Measurements from ENCODE around the gene DPM2.
A peak's percentile ranks its signal among the peaks of the same experiment; 100 is the strongest.

DPM2 gene

GRCh38 chr9:127937388-127938297, at the start of gene DPM2:
Gene DPM2 (minus strand): TSS chr9:127937854. CDS start chr9:127937820, 34 bp downstream.
- DNase-seq: peak; percentile 91

- DNase-seq: no peak
Measured at GRCh38 chr9:127987103-127987614, 49.5 kb upstream of the DPM2 start.

DNA sequence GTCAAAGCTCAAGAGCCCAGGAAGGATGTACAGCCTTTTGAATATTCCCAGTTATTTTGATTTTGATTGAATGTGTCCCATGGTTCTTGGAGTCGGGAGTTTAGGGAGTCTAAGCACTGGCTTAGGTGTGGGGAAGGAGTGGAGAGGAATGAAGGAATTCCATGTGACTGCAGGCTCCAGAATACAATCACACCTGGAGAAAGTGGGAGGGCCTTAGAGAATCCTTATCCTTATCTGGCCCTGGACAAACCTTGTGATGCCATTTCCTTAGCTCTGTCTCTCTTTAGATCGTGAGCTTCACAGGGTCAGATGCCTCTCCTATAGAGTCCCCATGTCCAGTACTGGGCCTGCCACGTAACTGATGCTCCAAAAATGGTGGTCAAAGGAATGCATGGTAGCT, 47.4 kb upstream of the DPM2 start:
- no peak for DNase-seq

- DNase-seq: peak; percentile 46
Measured at GRCh38 chr9:127983847-127984289, 46.2 kb upstream of the DPM2 start.

DNA sequence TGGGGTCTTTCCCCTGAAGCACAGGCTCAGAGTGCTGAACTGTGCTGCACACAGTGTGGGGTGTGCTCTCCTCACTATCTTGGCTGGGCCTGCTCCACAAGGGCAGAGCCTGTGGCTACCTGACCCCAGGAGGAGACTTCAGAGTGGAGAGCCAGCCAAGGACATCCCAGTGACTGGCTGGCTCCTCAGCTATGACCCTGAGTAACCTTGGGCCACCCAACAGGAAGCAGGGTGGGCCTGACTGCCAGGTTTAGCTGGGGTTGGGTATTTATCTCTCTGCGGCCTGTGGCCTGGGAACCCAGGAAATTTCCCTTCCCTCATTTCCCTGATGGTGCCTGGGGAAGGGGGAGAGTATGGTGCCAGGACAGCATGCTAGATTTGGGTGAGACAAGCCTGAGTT, 45.3 kb upstream of the DPM2 start:
- no peak for DNase-seq

DNA sequence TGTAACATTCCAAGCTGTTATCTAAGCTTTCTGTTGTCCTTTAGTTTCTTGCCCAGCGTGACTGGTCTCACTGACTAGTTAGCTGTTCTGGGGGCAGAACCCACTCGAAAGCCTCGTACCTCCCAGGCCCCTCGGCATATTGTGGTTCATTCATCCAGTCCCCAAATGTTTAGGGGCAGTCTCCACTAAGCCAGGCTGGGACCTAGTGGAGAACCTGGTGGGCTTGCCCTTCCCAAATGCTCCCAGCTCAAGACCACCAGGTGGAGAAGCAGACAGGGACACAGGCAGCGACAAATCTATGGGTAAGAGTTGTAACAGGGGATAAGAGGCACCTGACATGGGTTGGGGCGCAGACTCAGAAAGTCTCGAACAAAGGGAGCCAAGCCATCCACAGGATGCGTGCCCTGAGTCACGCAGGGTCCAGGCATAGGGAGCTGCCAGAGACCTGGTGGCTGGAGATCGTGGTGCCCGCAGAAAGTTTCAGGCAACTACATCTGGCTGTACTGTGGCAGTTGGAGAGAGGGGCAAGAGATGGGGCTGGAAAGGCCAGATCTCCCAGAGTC, 44.0 kb upstream of the DPM2 start:
- DNase-seq: no peak

GRCh38 chr9:127980706-127981558, 43.3 kb upstream of the DPM2 start, which contains the start of gene EEIG1:
Gene EEIG1 (minus strand): TSS chr9:127980989. CDS start chr9:127980137, 852 bp downstream.
- peak; percentile 98 for DNase-seq

GRCh38 chr9:127980060-127980705, 42.5 kb upstream of the DPM2 start:
- peak; percentile 89 for DNase-seq

DNA sequence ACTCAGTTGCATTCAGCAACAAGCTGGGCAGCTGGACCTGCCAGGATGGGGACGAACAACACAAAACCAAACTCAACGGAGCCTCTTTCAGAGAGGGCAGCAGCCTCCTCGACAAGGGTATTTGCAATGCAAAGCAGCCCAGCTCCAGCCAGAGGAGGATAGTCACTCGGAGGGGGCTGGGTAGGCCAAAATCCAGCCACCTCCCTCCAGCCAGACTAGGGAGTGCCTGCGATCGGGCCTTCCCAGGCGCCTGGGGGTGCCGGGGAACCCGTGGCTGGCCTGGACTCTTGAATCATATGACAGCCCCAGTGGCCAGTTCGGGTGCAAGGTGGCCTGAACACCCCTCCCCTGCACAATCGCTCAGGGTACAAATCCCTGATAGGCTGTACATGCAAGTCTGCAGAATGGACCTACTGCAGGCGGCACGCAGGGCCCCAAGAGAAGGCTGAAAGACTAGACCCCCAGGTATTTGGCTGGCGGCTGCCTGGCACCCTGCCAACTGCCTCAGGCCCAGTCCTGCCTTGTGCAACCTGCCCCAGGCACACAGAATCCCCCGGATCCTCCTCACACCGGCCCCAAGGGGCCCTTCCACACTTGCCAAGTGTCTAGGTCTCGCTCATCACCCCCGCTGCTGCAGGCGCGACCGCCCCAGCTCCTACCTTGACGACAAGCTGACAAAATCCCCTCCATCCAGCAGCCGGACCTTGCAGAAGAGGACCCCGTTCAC, 41.8 kb upstream of the DPM2 start:
- DNase-seq: peak; percentile 75

DNA sequence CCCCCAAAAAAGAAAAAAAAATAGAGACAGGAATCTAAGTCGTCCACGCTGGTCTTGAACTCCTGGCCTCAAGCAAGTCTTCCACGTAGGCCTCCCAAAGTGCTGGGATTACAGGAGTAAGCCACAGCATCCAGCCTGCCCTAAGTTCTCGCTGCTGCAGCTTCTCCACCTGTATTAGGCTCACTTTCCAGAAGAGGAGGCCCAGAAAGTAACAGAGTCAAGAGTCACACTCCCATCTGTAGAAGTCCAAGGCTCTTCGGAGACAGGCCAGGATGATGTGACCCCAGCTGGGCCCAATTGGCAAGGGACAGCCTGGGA, 41.3 kb upstream of the DPM2 start:
- no peak for DNase-seq

DNA sequence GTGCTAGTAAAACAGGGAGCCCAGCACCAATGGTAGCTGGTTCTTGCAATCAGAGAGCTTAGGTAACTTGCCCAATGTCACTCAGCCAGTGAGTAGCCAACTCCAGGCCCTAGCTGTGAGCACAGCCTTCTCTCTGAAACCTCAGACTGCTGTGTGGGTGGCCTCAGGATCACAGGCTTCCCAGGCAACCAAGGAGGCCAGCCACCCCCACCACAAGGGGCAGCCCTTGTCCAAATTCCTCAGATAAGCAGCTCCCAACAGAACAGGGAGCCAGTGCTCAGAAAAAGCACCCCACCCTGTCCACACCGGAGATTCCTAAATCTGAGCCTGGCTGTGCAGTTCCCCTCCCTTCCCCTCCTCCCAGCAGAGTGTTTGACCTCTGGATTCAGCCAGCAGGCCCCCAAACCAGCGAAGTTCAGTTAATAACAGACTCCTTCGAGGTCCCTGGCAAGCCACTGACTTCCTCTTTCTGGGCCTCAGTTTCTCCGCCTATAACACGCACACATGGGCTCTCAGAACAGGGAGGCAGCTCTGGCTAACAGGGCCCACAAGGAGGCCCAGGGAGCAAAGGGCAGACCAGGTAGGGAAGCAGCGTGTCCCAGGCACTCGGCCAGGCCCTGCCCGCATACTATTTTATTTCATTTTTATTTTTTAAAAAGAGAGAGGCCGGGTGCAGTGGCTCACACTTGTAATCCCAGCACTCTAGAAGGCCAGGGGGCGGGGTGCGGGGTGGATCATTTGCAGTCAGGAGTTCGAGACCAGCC, 40.4 kb upstream of the DPM2 start:
- no peak for DNase-seq

DNA sequence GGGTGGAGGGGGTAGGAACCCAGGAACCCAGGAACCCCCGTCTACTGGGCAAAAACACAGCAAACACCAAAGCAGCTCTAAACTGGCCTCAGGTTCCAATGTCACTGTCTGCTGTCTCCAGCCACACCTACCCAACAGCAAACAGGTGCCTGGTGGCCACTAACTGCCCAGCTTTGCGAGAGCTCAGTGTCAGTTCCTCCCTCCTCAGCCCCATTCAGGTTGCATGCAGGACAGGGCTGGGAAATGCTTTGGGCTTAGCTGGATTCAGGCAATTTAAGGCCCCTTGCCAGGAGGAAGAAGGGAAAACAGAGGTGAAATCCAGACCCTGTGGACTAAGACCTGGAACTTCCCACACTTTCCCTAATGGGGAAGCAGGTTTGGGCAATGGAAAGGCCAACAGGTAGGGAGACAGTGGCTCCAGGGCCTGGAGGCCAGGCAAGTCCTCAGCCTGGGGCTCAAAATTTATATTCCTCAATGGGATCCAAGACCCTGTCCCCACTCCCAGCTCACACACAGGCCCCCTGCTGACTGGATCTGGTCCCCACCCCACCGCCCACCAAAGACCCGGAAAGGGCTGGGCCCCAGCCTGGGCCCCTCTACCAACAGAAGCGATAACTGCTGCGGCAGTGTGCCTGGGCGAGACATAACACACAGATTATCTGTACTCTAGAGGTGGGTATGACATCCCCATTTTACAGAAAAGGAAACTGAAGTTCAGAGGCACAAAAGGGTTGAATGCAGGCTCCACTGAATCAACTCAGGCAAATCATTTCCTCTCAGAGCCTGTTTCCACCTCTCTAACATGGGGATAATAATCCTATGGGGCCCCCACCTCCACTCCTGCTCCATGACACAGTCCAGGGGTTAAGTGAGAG, 39.6 kb upstream of the DPM2 start:
- no peak for DNase-seq

DNA sequence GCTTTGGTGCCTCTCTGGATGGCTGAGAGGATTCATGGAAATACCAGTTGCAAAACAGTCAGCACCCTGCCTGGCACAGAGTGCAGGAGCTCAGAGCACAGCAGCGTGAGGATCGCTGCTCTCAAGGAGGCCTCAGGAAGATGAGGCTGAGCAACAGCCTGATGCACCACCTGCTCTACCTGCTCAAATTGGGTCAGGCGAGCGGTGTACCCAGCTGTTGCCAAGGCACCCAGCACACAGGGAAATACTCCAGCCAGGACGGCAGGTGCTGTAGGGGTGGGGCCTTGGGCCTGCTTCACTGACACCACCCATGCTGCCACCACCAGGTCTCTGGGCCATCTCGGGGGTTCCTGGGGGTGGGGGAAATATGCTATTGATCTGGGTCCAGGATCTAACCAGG, 38.8 kb upstream of the DPM2 start:
- DNase-seq: peak; percentile 92

GRCh38 chr9:127975376-127976315, 38.0 kb upstream of the DPM2 start:
- no peak for DNase-seq

GRCh38 chr9:127974769-127975261, 37.2 kb upstream of the DPM2 start:
- no peak for DNase-seq

DNA sequence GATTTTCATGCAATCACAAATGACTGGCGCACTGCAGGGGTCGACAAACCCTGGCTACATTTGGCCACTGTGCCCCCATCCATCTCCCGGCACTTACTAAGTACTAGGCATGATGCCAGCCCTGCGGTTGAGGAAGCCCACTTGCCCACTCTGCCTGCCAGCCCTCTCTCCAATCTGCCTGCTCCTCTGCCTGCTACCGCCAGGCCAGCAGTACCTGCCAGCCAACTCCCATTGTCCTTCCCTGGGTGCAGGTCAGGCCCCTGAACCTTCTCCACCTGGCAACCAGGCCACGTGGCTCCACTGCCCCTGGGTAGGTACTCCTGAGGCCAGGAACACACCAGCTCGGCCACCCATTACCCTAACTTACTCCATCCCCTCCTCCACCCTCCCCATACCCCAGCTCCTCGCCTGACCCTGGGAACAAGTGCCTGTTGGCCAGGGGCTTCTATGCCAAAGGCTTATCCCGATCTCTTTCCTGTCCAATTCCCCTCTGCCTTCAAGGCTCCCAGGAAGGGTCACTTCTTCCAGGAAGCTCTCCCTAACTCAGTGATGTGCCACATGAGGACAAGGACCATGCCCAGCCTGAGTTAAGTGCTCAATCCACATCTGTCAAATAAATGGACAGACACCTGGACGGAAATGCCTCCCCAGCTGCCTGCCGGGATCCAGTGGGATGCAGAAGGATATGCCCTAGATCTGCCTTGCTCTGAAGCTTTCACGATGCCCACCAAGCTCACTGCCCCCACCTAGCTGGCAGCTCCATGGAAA, 36.5 kb upstream of the DPM2 start:
- peak; percentile 58 for DNase-seq

DNA sequence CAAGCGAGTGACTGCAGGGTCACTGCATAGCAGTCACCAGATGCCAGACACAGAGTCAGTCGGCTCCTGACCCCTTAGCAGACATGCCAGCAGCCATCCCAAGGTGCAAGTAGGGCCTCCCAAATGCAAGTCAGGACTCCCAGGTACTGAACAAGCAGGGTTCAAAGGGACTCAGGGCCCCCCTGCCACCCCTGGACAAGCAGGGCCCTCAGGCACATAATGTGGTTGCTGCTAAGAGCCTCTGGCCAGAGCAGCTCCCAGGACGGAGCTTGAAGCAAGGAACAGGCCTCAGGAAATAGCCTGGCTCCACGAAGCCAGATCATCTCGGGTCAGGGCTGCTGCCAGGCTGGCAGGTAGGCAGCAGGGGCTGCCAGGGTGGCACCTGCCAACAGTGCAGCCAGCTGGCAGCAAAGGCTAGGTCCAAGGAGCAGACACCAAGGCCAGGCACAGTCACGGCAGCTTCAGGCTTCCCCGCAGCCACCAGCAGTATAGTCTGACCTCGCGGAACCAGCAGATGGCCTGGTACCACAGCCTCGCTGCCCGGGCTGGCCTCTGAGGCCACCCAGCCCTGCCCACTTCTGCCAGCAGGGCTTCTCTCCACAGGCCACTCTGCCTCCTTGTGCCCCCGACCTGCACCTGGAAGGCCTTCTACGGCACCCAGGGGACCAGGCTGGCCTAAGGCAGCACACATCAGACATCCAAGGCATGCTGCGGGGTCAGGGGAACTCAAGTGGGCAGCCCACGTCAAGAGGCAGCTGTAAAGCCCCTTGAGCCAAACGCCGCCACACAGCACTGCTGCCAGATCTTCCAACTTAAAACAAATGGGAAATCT, 35.7 kb upstream of the DPM2 start:
- DNase-seq: peak; percentile 54

Data from NCI-H69 (cell line).